ENCODE measurements around the gene FBP1.
"Not testable (repeated sequence)": the region's sequence is repeated elsewhere in the genome, so short reads cannot be mapped to it uniquely, and the experiment has no call there.

The FBP1 gene

DNA sequence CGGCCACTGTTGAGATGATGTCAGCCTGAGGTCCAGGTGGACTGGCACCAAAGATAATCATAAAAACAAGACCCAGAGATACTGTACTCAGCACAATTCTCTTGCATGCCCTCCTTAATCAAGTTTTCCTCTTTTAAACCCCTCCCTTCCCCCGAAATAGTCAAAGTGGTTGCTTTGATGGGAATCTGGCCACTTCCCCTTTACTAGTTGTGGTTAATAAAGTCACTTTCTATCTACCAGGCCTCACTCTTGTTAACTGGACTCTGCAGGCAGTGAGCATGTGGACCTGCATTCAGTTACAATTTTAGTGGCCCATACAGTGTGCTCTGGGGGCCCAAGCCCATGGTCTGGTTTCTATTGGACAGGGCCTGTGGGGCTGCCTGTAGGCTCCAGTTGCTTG, 63.2 kb downstream of the FBP1 start:
- TF ChIP-seq ZFX (IDR thresholded peaks at IDR 0.05; ENCODE audit: borderline replicate concordance) = no peak
- no peak for TF ChIP-seq CTCF (IDR thresholded peaks at IDR 0.05)
- no peak overlapping the region for H3K27ac ChIP-seq

- no peak overlapping the region for H3K27ac ChIP-seq
- TF ChIP-seq CTCF (IDR thresholded peaks at IDR 0.05) = no peak
- TF ChIP-seq ZFX (IDR thresholded peaks at IDR 0.05; ENCODE audit: borderline replicate concordance) = no peak
Observed at GRCh38 chr9:94568972-94569712, 70.2 kb downstream of the FBP1 start.

DNA sequence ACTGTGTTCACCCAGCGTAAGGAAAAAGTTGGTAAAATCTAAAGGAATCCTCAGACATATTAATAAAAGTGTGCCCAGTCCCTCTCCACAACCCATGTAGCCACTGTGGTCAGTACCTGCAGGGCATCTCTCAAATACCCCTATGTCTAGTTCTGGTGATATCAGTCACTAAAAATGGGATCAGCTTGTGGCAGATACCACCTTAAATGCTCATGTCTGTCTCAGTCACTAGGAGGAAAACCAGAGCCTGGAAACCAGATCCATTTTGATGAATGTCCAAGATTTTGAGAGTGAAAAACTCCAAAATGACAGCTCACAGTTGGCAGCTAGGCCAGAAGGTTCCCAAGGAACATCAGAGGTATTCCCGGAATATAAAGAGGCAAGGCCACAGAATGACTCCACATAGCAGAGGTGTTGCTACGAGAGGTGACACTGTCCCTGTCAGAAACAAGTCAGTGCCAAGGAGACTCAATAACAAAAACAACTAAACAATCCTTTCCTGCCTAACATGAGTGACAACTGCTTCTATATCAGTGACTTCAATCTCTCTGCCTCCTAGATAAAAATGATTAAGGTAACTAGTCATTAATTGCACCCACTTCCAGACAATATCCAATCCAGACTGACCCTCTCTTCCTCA, 70.9 kb downstream of the FBP1 start:
- H3K27ac ChIP-seq = no peak overlapping the region
- TF ChIP-seq CTCF (IDR thresholded peaks at IDR 0.05) = no peak
- no peak for TF ChIP-seq ZFX (IDR thresholded peaks at IDR 0.05; ENCODE audit: borderline replicate concordance)

DNA sequence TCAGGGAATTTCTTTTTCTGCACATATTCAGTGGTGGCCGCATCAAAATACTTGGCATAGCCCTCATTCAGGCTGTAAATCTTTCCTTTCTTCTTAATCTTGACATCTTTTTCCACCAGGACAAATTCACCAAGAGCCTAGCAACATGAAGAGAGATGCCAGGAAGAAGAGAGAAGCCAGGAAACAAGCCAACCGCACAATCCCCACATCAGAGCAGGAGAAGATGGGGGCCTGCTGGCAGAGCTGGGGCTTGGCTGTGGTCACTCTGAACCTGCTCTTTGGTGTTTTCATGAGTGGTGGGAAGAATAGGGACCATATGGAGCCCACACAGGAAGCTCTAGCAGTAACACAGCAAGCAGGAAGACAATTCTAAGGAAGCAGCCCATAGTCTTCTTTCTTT, 72.0 kb downstream of the FBP1 start:
- H3K27ac ChIP-seq = no peak overlapping the region
- TF ChIP-seq CTCF (IDR thresholded peaks at IDR 0.05) = no peak
- no peak for TF ChIP-seq ZFX (IDR thresholded peaks at IDR 0.05; ENCODE audit: borderline replicate concordance)

DNA sequence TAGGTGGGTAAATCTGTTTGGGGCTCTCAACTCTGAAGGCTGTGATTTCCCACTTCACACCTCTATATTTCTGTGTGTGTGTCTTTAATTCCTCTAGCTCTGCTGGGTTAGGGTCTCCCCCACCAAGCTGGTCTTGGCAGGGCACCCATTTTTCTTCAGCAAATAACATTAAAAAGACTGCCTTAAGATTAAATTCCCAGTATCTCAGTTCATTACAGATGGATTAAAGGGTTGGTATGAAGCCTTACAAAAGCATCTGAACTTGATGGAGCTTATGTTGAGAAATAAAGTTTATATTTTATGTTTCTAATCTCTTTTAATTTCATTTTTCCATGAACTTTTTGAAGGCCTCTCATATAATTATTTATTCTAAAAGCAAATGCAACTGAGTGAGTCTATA, 72.8 kb downstream of the FBP1 start:
- H3K27ac ChIP-seq = no peak overlapping the region
- TF ChIP-seq ZFX (IDR thresholded peaks at IDR 0.05; ENCODE audit: borderline replicate concordance) (no peak), CTCF (IDR thresholded peaks at IDR 0.05) (no peak)

DNA sequence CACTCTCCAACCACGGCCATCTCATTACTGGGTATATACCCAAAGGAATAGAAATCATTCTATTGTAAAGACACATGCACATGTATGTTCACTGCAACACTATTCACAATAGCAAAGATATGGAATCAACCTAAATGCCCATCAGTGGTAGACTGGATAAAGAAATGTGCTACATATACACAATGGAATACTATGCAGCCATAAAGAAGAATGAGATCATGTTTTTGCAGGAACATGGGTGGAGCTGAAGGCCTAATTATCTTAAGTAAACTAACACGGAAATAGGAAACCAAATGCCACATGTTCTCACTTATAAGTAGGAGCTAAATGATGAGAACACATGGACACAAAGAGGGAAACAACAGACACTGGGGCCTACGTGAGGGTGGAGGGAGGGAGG, 75.0 kb downstream of the FBP1 start:
- not testable (repeated sequence) for H3K27ac ChIP-seq

DNA sequence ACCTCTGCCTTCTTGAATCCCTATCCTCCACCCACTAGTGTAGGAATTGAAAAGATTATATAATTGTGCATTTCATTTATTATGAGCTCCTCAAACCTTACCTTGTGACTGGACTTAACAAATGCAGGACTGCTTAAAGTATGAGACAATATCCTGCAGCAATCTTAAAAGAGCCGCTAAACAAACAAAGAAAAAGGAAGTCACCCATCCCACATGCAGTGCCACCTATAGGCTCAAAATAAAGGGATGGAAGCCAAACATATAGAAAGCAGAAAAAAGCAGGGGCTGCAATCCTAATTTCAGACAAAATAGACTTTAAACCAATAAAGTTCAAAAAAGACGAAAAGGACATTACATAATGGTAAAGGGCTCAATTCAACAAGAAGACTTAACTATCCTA, 75.8 kb downstream of the FBP1 start:
- TF ChIP-seq CTCF (IDR thresholded peaks at IDR 0.05) = no peak
- no peak for TF ChIP-seq ZFX (IDR thresholded peaks at IDR 0.05; ENCODE audit: borderline replicate concordance)
- H3K27ac ChIP-seq = no peak overlapping the region

Data from 22Rv1 (cell line).